AG10803 (cell line): ENCODE measurements around the gene GAB4.

ENCODE experiments used
- DNase-seq: peaks from one replicate; pipeline ENCODE4 v3.0.0; 2010; ENCODE audit warnings: low read depth
- H3K4me3 ChIP-seq: 2 replicates; pipeline ENCODE4 v1.5.1; 2011; ENCODE audit warnings: mild to moderate bottlenecking, low read length, control low read depth
- TF ChIP-seq, protein P1 (sequence below): conservative IDR thresholded peaks from 2 replicates; pipeline ENCODE4 v1.5.1; 2011; ENCODE audit warnings: mild to moderate bottlenecking, low read length, control low read depth, inconsistent platforms

Gene GAB4, protein sequence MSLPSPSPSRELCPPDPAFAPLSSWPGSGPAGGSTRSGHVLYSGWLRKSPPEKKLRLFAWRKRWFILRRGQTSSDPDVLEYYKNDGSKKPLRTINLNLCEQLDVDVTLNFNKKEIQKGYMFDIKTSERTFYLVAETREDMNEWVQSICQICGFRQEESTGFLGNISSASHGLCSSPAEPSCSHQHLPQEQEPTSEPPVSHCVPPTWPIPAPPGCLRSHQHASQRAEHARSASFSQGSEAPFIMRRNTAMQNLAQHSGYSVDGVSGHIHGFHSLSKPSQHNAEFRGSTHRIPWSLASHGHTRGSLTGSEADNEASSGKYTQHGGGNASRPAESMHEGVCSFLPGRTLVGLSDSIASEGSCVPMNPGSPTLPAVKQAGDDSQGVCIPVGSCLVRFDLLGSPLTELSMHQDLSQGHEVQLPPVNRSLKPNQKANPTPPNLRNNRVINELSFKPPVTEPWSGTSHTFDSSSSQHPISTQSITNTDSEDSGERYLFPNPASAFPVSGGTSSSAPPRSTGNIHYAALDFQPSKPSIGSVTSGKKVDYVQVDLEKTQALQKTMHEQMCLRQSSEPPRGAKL

DNA sequence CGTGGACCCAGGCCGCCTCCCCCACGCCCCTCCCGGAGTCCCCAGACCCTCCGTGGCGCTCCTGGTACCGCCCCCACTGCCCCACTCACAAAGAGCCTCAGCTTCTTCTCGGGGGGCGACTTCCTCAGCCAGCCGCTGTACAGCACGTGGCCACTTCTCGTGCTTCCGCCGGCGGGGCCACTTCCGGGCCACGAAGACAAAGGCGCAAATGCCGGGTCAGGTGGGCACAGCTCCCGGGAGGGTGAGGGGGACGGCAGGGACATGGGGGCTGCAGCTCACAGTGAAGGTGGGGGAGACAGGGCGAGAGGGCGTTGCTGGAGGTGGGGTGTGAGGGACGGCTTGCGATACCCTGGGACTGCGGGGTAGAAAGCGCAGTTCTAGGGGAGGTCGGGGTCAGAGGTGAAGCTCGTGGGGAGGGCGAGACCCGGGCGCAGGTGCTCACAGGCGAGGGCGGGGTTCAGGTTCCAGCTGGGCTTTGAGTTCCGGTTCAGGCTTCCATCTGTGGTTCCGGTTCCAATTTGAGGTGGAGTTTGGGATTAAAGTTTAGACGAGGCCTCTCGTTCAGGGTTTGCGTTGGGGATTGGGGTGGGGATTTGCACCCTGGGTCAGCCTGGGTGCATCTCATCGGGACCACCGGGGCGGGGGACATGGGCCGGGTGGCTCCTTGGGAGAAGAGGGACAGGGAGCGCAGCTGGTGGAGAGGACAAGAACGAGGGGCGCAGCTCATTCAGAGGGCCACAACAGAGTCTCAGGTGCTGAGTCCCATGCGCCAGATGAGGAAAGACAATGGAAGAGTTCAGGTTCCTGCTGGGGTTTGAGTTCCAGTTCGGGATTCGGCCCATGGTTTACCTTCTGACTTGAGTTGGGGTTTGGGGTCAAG, at the start of gene GAB4:
Gene GAB4 (minus strand): TSS at position 371 of the 880 bp plus-strand sequence. CDS start 108 bp downstream, at position 263.
- no peak within 1 kb of the TSS for H3K4me3 ChIP-seq
- TF ChIP-seq, protein P1, sequence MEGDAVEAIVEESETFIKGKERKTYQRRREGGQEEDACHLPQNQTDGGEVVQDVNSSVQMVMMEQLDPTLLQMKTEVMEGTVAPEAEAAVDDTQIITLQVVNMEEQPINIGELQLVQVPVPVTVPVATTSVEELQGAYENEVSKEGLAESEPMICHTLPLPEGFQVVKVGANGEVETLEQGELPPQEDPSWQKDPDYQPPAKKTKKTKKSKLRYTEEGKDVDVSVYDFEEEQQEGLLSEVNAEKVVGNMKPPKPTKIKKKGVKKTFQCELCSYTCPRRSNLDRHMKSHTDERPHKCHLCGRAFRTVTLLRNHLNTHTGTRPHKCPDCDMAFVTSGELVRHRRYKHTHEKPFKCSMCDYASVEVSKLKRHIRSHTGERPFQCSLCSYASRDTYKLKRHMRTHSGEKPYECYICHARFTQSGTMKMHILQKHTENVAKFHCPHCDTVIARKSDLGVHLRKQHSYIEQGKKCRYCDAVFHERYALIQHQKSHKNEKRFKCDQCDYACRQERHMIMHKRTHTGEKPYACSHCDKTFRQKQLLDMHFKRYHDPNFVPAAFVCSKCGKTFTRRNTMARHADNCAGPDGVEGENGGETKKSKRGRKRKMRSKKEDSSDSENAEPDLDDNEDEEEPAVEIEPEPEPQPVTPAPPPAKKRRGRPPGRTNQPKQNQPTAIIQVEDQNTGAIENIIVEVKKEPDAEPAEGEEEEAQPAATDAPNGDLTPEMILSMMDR: no peak
- no peak for DNase-seq

DNA sequence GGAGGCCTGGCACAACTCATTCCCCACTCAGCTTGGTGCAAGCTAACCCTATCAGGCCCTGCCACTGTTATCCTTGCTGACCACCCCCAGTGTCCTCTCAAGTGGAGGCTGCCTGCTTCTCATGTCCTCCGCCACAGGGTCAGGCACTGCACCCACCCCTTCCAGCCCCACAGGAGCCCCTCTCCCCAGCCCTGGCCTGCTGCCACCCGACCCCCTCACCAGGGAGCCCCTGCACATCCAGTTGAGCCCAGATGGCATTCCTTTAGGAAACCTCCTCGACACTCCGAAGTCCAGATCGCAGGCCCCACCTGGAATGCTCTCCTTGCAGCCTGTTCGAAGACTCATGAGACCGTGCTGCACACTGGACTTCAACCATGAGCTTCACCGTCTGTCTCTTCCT, 48.8 kb upstream of the GAB4 start:
- DNase-seq: no peak
- no peak overlapping the region for H3K4me3 ChIP-seq
- TF ChIP-seq, protein P1: no peak

DNA sequence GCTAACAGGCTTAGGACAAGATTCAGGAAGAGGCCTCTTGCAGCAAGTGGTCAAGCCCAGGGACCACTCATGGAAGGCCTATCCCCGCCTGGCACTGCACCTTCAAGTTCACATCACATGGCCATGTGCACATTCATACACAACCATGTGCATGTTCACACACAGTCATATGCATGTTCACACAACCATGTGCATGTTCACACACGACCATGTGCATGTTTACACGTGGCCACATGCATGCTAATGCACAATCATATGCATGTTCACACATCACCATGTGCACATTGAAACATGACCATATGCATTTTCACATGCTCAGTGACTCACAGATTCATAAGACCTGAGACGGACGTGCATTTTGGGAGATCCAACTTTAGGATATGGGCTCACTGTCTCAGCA, 48.0 kb upstream of the GAB4 start:
- H3K4me3 ChIP-seq: no peak overlapping the region
- TF ChIP-seq, protein P1: no peak
- no peak for DNase-seq

DNA sequence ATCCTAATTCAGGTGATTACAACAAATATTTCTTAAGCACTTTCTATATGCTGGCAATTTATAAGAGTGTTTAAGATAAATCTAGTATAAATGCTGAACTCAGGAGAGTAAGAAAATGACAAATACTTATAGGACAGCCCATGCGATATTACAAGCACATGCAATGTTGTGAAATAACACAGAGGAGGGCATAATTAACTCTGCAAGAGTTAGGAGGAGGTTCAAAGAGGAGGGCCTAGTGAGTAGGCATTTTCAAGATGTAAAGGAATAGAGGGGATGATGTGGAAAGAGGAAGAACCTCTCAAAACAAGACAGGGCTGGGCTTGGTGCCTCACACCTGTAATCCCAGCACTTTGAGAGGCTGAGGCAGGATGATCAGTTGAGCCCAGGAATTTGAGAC, 39.6 kb upstream of the GAB4 start:
- DNase-seq: no peak
- H3K4me3 ChIP-seq: no peak overlapping the region
- TF ChIP-seq, protein P1: no peak

DNA sequence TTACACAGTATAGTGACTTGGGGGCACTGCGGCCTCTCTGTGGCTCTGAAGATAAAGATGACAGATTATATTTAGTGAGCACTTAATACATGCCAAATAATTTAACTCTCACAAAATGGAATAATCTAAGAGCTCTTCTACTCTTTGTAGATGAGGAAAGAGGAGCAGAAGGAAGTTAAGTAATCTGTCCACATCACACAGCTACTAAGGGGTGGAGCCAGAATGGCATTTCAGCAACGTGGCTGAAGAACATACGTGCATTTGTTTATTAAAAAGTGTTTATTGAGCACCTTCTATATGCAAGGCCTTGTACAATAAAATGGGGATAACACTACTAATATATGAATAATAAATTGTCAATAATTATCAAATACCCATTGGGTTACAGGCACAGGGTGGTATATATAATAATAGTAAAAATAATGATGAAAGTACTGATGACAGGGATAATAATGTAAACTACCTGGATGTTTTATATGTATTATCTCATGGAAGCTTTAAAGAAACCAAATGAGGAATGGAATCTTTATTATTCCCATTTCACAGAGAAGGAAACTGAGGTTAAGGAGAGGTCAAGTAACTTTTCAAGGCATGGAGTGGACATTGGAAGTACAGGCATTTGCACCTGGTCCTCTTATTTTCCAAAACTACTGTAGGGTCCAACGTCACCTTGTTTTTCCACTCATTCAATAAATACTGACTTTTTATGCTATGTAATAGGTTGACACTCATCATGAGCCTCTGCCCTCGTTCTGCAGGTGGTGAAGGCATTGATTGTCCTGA, 38.7 kb upstream of the GAB4 start:
- no peak overlapping the region for H3K4me3 ChIP-seq
- DNase-seq: no peak
- TF ChIP-seq, protein P1: no peak

DNA sequence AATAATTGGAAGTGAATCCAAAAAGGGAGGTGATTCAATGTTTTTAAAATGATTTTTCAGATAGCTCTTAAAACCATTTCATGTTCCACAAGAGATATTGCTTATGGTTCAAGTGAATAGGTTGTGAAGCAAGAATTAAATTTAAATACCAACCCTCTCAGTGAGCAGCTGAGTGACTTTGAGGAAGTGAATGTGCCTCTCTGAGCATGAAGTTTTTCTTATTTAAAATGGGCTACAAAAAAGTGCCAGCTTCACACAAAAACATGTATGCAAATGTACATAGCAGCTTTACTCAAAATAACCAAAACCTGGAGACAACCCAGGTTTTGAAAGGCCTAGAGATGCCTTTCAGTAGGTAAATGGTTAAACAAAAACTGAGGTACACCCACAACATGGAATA, 35.5 kb upstream of the GAB4 start:
- DNase-seq: no peak
- TF ChIP-seq, protein P1: no peak
- H3K4me3 ChIP-seq: no peak overlapping the region

DNA sequence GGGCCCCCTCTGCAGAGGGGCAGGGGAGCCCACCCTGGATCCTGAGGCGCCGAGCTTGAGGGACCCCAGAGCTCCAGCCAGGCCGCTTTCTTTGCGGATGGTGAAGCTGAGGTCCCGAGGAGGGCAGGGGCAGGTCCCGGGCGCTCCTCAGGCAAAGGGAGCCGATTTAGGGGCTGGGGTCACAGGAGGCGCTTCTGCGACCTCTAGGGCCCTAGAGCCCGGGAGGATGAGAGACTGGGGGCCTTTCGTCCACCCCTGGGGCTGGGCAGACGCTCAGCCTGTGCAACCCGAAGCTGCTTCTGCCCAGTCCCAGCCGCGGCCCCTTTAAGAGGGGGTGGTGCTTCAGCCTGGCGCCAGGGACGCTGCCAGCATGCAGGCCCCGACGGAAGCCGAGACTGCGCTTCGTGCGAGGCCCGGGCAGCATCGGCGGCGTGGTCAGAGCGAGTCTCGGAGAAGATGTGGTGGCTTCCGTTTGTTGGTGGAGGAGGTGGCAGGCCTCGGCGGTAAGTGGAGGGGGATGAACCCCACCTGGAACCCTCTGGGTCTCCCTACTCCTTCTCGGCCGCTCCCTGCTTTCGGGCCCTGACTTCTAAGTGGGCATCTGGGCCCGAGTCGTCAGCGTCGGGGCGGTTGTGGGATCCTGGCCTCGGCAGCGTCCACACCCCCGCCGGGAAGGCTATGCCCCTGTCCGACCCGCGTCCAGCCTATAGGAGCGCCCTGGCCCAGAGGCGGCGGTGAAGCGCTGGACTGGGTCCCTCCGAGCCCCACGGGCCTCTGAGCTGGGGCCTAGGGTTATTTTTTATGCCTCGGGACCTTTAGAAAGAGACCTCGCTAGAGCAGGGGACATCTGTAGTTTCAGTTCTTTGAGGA, 29.1 kb upstream of the GAB4 start:
- H3K4me3 ChIP-seq: peak overlapping the region; percentile 61
- DNase-seq: peak; percentile 62

DNA sequence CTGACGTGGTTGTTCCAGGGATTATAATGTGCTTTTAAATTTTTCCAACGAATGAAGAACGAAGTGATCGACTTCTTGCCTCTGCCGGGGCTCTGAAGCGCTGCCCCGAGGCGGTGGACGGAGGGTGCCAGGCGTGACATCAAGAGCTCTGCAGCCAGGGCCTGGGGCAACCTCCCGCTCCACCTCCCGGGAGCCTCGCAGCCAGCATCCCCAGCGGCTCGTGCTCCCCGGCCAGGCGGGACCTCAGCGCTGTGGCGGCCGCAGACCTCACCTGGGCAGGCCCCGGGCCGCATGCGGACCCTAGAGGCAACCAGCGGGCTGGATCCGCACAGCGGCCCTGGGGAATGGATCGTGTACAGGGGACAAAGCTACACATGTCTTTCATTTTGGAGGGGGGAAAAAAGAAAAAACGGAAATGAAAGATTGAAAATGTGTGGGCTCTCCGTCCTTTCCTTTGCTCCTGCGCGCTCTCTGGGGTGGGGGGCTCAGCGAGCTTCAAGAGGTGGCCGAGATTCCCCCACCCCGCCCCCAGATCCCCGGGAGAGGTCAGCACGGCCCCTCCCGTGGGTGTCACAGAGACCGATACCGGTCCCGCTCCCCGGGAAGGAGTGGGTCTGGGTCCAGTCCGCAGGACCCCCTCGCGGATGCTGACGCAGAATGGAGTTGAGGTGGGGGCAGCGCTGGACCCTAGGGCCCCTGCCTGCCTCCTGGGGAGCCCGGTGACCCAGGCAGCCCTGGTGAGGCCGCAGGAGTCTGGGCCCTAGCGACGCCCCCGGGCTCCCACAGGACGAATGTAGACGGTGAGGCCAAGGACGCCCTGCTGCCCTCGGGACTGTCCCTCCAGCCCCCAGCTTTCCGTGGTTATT, 28.2 kb upstream of the GAB4 start:
- H3K4me3 ChIP-seq: peak overlapping the region; percentile 40
- peak; percentile 17 for DNase-seq
